OCI-LY3 (cell line): ENCODE data around the gene ATP5F1B.

Experiments used
- H2AFZ ChIP-seq: fragments of 200-600, 300-600 bp; shearing (Covaris generic); 2 replicates; pipeline ENCODE4 v1.6.0; 2014; ENCODE audit warnings: antibody characterized with exemption, low read depth, low read length
- H3K27ac ChIP-seq: fragments of 200-600, 300-600 bp; sonication (generic); 2 replicates; pipeline ENCODE4 v1.5.1; 2014; ENCODE audit warnings: mild to moderate bottlenecking, low read length, moderate library complexity, mixed read lengths
- H3K27me3 ChIP-seq: fragments of 200-600, 300-600 bp; sonication (generic); 2 replicates; pipeline ENCODE4 v1.6.1; 2014; ENCODE audit warnings: low read depth, low read length, mixed read lengths
- H3K36me3 ChIP-seq: fragments of 200-600, 300-600 bp; sonication (generic); replicated peaks from 2 replicates; pipeline ENCODE3; 2014; ENCODE audit warnings: low read depth, low read length, mixed read lengths
- H3K4me1 ChIP-seq: fragments of 300-600, 200-600 bp; sonication (generic); 2 replicates; pipeline ENCODE4 v1.6.1; 2014; ENCODE audit warnings: low read length, mixed read lengths
- H3K4me2 ChIP-seq: fragments of 200-600, 300-600 bp; sonication (generic); 2 replicates; pipeline ENCODE4 v1.6.1; 2014; ENCODE audit warnings: low read length, mixed read lengths
- H3K4me3 ChIP-seq: fragments of 300-600, 200-600 bp; sonication (generic); 2 replicates; pipeline ENCODE4 v1.5.1; 2014; ENCODE audit warnings: antibody characterized with exemption, mild to moderate bottlenecking, low read length, moderate library complexity
- H3K79me2 ChIP-seq: fragments of 300-600, 200-600 bp; shearing (Covaris generic); 2 replicates; pipeline ENCODE4 v1.6.1; 2014; ENCODE audit warnings: mild to moderate bottlenecking, low read length, mixed read lengths
- H3K9ac ChIP-seq: fragments of 300-600, 200-600 bp; shearing (Covaris generic); 2 replicates; pipeline ENCODE4 v1.6.0; 2014; ENCODE audit warnings: mild to moderate bottlenecking, low read length, moderate library complexity
- H3K9me3 ChIP-seq: fragments of 200-600, 300-600 bp; shearing (Covaris generic); 2 replicates; pipeline ENCODE4 v1.6.1; 2014; ENCODE audit warnings: low read length, mixed read lengths; ENCODE audit not compliant: insufficient read depth
- H4K20me1 ChIP-seq: fragments of 200-600, 300-600 bp; sonication (generic); 2 replicates; pipeline ENCODE4 v1.6.1; 2016; ENCODE audit warnings: low read length, mixed read lengths; ENCODE audit not compliant: insufficient read depth
- EZH2phosphoT487 ChIP-seq: fragments of 200-600 bp; shearing (Covaris generic); IDR thresholded peaks from 2 replicates; pipeline ENCODE4 v1.6.1; 2018; ENCODE audit warnings: antibody characterized with exemption, mixed run types, low read depth
- TF ChIP-seq, protein P1 (sequence below): fragments of 200-600, 300-600 bp; sonication (generic); IDR thresholded peaks from 2 replicates; pipeline ENCODE4 v1.5.1; 2014; ENCODE audit warnings: antibody characterized with exemption, low read length, low read depth

Gene ATP5F1B

DNA sequence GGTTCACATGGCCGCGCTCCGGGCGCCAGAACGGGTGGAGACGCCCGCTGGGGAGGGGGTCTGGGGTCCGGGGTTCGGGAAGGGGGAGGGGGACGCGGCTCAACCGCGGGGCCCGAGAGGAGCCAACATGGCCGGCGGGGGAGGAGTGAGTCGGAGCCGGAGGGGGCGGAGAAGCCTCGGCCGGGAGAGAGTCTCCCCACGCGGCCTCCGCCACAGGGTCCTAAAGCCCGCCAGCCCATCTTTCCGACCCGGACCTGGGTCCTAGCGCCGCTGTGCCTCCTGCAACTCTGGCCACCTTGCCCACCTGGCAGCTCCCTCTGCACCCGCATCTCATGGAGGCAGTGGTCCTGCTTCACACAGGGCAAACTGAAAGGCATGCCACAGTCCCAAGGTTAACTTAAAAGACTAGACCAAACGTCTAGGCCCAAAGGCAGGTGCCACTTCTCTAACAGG, 15.6 kb downstream of the ATP5F1B start, which contains the start of gene BAZ2A:
Gene BAZ2A, minus strand, starts transcription at position 147 of the 453 bp plus-strand sequence. CDS start 12,796 bp downstream, outside the sequence.
- peaks cover 49% of the 10 kb centered on the region for H3K4me1 ChIP-seq
- TF ChIP-seq EZH2phosphoT487, result no peak
- TF ChIP-seq, protein P1, sequence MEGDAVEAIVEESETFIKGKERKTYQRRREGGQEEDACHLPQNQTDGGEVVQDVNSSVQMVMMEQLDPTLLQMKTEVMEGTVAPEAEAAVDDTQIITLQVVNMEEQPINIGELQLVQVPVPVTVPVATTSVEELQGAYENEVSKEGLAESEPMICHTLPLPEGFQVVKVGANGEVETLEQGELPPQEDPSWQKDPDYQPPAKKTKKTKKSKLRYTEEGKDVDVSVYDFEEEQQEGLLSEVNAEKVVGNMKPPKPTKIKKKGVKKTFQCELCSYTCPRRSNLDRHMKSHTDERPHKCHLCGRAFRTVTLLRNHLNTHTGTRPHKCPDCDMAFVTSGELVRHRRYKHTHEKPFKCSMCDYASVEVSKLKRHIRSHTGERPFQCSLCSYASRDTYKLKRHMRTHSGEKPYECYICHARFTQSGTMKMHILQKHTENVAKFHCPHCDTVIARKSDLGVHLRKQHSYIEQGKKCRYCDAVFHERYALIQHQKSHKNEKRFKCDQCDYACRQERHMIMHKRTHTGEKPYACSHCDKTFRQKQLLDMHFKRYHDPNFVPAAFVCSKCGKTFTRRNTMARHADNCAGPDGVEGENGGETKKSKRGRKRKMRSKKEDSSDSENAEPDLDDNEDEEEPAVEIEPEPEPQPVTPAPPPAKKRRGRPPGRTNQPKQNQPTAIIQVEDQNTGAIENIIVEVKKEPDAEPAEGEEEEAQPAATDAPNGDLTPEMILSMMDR, result no peak
- H3K4me2 ChIP-seq, result peak within 1 kb of the TSS; percentile 98
- no peaks in the 10 kb centered on the region for H3K27me3 ChIP-seq
- H4K20me1 ChIP-seq, result peaks cover 30% of the 10 kb centered on the region
- H2AFZ ChIP-seq, result no peak within 1 kb of the TSS
- H3K9ac ChIP-seq, result peak within 1 kb of the TSS; percentile 100
- no peaks in the 10 kb centered on the region for H3K9me3 ChIP-seq
- peaks cover 20% of the 10 kb centered on the region for H3K36me3 ChIP-seq
- peak within 1 kb of the TSS; percentile 98 for H3K27ac ChIP-seq
- H3K4me3 ChIP-seq, result peak within 1 kb of the TSS; percentile 91
- H3K79me2 ChIP-seq, result peaks cover 93% of the 10 kb centered on the region

DNA sequence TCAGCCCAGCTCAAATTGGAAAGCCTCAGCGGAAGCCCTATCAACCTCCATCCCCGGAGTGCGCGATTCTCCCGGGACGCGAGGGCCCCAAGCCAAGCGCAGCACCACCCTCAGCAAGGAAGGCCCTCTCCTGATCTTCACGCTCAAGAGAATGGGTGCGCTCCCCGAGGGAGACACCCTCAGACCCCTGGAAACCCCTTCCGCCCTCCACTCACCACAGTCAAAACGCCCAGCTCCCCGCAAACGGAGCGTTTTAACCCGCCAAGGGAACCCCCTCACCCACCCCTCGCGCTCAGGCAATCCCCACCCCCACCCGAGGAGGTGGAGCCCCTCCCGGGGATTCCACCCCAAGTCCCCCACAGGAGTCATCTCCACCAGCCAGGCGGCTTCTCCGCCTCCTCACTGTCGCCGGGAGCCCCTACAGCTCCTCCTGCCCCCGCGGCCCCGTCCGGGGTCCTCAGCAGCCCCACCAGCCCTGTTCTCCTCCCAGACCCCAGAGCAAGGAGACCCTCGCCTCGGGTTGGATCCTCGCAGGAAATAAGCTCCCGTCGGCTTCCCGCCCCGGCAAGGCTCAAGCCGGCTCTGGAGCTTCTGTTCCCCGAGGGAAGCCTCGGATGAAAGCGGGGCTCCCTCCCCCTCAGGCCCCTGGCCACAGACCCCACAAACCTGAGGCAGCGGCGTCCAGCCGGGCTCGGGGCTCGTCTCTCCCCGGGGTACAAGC, 16.2 kb downstream of the ATP5F1B start:
- Histone ChIP-seq H2AFZ (no peak overlapping the region), H3K4me2 (peak overlapping the region; percentile 78), H3K36me3 (peaks cover 20% of the 10 kb centered on the region), H3K9me3 (no peaks in the 10 kb centered on the region), H3K27ac (peak overlapping the region; percentile 98), H3K4me1 (peaks cover 49% of the 10 kb centered on the region), H3K79me2 (peaks cover 93% of the 10 kb centered on the region), H3K9ac (peak overlapping the region; percentile 100), H3K4me3 (peak overlapping the region; percentile 91), H4K20me1 (peaks cover 34% of the 10 kb centered on the region), H3K27me3 (no peaks in the 10 kb centered on the region)
- no peak for TF ChIP-seq EZH2phosphoT487
- TF ChIP-seq, protein P1, result no peak

DNA sequence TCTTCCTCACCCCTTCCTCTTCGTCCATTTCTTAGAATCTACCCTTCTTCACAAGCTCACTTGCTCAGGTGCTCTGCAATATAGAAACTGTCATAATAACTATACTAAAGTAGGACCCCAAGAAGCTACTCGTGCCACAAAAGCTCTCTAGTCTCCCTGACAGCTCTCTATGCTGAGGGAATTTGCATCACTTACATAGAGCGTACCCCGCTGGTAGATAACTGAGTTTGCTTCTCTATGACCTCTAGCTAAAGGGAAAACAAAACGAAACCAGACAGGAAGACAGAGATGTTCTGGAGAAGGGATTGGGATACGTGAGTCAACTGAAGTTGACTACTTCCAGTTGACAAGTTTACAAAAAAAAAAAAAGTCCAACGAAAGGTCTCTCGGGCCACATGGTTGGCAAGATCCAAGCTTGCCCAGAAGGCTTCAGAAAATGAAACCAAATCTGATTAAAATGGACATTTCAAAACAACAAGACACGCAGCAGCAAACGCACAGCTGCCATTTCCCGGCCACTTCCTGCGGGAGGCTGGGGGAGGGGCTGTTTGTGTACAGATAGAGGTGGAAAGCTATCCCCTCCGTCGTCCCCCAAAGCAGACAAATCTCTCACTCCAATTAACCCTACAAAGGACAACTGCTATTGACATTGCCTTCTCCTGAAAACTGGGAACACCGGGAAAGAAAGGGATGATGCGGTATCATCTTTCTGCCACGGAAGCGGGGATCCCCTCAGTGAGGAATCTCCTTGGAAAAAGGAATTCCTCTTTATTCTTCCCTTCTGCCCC, 16.9 kb downstream of the ATP5F1B start:
- Histone ChIP-seq H2AFZ (no peak overlapping the region), H3K9ac (peak overlapping the region; percentile 100), H3K79me2 (peaks cover 93% of the 10 kb centered on the region), H3K27ac (peak overlapping the region; percentile 98), H3K9me3 (no peaks in the 10 kb centered on the region), H3K36me3 (peaks cover 24% of the 10 kb centered on the region), H3K27me3 (no peaks in the 10 kb centered on the region), H4K20me1 (peaks cover 41% of the 10 kb centered on the region), H3K4me3 (peak overlapping the region; percentile 91), H3K4me2 (peak overlapping the region; percentile 78), H3K4me1 (peaks cover 48% of the 10 kb centered on the region)
- TF ChIP-seq, protein P1, result no peak
- TF ChIP-seq EZH2phosphoT487, result no peak

DNA sequence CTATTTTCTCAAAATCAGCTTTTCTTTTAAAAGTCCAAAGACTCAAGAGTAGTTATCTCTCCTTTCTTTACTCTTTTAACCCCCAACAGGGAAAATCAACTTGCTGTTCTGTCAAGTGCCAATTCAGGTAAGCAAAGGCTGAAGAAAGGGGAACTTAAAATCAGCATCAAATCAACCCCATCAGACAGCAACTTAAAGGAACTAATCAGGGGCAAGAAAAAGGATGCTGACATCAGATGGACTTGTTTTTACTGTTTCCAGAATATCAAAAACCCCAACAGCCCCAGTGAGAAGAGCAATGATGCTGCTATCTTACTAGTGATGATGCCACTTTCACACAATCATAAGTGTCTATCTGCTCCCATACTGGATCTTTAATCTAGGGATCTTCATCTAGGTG, 19.1 kb downstream of the ATP5F1B start:
- peaks cover 61% of the 10 kb centered on the region for H4K20me1 ChIP-seq

More for the DNA sequence above, 19.1 kb downstream of the ATP5F1B start:
- no peaks in the 10 kb centered on the region for H3K9me3 ChIP-seq
- no peak overlapping the region for H3K4me3 ChIP-seq
- H3K4me1 ChIP-seq, result peaks cover 29% of the 10 kb centered on the region
- no peak overlapping the region for H2AFZ ChIP-seq
- H3K27me3 ChIP-seq, result no peaks in the 10 kb centered on the region
- peaks cover 99% of the 10 kb centered on the region for H3K79me2 ChIP-seq
- no peak overlapping the region for H3K27ac ChIP-seq
- H3K4me2 ChIP-seq, result no peak overlapping the region
- H3K36me3 ChIP-seq, result peaks cover 38% of the 10 kb centered on the region
- TF ChIP-seq, protein P1, result no peak
- TF ChIP-seq EZH2phosphoT487, result no peak
- no peak overlapping the region for H3K9ac ChIP-seq
